ENCODE data around the gene BCL7A.

DNA sequence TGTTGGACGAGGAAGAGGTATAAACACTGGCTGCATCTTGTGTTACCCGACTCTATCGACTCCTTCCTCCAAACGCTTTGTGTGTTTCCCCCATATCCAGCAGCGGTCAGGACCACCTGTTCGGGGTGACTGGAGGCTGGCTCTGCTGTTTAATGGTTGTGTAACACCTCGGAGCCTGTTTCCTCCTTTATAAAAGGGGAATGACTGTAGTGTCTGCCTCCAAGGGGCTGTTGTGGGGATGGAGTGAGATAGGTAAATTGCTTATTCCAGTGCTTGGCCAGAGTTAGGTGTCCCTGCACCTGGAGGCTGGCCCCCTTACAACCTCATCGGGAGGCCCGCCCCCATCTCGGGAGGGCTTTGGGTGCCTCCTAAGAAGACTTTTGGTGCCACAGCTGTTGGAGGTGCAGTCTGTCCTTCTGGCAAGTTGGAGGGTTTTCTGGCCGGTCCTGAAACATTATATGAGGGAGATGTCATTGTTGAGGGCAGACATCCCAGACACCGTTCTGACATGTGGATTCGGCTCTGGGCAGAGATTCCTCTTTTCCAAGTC lies 57.9 kb downstream of the BCL7A start:
- TF ChIP-seq CTCF (IDR thresholded peaks at IDR 0.05), result no peak
- no peak for TF ChIP-seq POLR2A (IDR thresholded peaks at IDR 0.05)
- no peak for TF ChIP-seq POLR2AphosphoS5 (IDR thresholded peaks at IDR 0.05)

Data from stomach (tissue), 4 donors.